GM19025 (cell line): Measurements from ENCODE around the gene SLC35F1.
"Not testable (repeated sequence)": the region's sequence is repeated elsewhere in the genome, so short reads cannot be mapped to it uniquely, and the experiment has no call there.

Source experiments
- ATAC-seq: cut with Tn5 transposase; IDR thresholded peaks from one replicate; pipeline ENCODE4 v1.9.1; 2021; ENCODE audit warnings: mild to moderate bottlenecking, low read depth, moderate library complexity; ENCODE audit not compliant: unreplicated experiment

Gene SLC35F1

GRCh38 chr6:117919775-117920729, 13.0 kb downstream of the SLC35F1 start:
- no peak for ATAC-seq

DNA sequence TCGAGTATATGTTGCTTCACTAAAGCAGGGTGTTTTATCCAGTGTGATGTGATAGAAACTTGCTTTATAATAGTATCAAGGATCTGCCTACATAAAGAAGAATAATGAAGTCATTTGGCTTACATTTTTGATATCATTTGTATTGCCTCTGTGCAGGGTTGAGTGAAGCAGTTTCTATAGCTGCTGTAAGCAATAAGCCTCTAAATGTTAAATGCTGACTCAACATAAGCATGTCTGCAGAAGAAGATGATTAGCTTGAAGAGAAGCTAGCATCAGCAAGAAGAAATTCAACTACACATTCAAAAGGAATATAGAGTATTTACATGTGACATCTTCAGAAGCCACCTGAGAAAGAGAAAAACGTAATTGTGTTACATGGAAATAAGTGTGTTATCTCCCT, 17.6 kb downstream of the SLC35F1 start:
- ATAC-seq: no peak

DNA sequence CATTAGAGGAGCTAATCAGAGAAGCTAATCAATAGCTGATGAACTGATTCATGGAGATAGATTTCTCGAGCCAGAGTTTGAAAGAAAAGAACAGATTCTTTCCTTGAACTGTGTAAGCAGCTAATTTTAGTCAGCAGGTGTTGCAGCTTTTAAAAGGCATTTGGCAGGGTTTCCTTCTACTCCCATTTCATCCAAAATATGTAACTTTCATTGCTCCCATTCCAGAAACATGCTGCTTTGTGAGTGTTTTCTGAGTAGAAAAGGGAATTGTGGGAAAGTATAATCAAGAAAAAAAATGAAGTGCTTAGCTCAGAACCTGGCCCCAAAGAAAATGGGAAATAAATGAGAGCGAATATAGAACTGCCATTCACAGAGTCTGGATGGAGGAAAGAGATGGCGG, 20.8 kb downstream of the SLC35F1 start:
- no peak for ATAC-seq

DNA sequence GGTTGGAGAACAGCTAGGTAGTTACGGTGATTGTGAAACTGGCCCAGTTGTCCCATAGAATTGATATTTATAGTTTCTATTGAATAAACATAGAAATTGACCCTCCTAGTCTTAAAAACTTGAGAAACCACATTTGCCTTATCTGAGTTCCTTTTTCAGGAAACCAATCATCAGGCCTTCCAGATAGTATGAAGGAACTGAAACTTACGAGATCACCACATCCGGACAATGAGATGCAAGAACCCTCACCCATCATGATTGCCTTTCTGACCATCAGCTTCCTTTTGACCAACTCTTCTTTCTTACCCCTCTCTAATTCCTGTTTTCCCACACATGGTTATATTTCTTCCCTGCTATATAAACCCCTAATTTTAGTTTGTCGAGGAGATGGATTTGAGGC, 21.8 kb downstream of the SLC35F1 start:
- ATAC-seq: no peak

DNA sequence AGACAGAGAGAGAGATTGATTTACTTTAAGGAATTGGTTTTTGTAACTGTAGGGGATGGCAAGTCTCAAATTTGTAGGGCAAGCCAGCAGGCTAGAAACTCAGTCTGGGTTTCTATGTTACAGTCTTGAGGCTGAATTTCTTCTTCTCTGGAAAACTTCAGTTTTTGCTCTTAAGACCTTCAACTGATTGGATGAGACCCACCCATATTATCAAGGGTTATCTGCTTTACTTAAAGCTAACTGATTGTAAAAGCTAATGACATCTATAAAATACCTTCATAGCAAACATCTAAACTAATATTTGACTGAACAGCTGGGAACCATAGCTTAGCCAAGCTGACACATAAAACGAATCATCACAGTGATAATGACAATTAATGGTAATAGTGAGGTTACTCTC, 22.4 kb downstream of the SLC35F1 start:
- no peak for ATAC-seq

DNA sequence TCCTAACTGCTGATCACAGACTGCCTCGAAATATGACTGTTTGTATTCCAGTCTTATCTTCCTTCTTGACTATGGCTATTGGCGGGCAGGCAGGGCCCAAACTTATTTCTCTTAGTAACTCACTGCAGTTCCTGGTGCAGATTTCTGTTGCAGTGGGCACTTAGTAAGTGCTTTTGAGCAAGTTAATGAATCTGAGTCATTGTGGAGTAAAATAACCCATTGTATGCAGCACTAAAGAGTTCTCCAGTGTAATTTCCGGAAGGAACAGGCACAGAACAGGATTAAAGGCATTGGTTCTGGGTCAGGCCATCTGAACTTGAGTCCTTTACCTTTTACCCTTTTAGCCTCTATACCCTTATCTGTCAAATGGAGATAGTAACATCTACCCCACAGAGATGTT, 23.6 kb downstream of the SLC35F1 start:
- no peak for ATAC-seq

GRCh38 chr6:117932001-117932400, 24.9 kb downstream of the SLC35F1 start:
- ATAC-seq: no peak

DNA sequence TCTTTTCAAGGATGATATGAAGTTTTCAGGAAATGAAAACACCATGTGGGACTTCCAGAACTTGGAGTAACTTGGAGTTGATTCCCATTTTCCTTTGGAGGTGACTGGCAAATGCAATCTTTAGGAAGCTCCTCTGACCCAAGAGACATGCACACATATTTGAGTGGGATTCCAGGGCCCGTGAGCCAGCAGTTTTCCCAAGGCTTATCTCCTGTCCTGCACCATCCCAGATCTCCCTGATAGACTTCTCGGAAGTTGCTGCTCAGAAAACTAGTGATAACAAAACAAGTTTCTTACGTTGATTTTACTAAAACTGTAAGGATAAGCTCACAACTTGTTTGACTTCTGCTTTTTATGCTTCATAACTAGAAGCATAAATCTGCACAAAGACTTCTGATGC, 25.6 kb downstream of the SLC35F1 start:
- no peak for ATAC-seq

- no peak for ATAC-seq
Measured at GRCh38 chr6:117933471-117933870, 26.4 kb downstream of the SLC35F1 start.

GRCh38 chr6:117938311-117938995, 31.4 kb downstream of the SLC35F1 start:
- ATAC-seq: no peak

DNA sequence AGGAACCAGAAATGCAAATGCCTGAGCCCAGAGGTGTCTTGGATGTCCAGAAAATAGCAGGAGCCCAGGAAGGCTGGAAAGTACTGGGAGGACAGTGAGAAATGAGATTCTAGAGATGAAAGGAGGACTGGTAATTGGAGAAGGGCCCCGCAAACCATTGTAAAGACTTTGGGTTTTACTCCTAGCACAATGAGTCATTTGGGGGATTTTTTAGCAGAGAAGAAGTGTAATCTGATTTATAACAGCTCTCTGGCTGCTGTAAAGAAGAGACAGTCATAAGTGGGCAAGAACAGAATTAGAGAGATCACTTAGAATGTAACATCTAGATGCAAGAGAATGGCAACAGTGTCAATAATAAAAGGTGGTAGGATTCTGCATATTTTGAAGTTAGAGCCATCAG, 40.2 kb downstream of the SLC35F1 start:
- no peak for ATAC-seq

GRCh38 chr6:117951783-117952182, 44.7 kb downstream of the SLC35F1 start:
- ATAC-seq: no peak

DNA sequence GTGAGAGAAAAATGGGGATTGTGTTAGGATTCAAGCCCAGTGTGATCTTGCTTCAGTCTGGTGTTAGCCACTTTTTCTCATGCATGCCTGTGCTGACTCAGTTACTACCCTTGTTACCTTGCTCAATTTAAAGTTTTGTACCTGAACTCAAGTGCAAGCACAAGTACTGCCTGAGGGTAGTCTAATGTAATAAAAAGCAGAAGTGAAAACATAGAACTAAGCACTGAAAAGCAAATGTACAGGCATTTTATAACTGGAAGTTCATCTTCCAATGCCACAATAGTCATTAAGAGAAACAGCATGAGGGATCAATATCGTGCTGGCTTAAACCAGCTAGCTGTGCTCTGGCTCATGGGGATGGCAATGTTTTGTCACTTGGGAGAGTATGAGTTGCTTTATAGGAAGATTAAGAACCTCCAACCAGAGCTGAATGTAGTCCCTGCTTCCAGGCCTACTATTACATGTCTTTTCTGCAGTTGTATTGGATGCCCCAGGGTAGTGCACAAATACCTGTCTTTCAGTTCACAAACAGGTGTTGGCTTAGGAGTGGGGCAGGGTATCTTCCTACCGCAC, 48.7 kb downstream of the SLC35F1 start:
- ATAC-seq: no peak

DNA sequence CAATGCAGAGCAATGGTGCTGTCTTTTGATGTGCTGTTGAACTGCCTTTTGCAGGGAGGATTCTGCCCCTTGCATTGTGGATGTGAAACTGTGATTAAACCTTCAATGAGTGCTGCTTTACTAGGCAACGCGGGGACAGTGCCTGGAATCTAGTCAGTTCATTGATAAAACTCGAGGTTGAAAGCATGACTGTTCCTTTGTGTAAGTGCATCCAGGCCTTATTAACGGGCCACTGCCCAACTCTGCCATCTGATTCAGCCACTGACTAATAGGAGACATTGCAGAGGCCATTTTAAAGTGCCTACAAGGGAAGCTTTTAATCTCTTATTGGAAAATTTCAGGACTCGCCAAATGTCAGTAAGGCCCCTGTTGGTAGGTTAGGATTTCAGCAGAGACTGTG, 49.3 kb downstream of the SLC35F1 start:
- ATAC-seq: no peak

GRCh38 chr6:117958536-117958935, 51.5 kb downstream of the SLC35F1 start:
- ATAC-seq: no peak

DNA sequence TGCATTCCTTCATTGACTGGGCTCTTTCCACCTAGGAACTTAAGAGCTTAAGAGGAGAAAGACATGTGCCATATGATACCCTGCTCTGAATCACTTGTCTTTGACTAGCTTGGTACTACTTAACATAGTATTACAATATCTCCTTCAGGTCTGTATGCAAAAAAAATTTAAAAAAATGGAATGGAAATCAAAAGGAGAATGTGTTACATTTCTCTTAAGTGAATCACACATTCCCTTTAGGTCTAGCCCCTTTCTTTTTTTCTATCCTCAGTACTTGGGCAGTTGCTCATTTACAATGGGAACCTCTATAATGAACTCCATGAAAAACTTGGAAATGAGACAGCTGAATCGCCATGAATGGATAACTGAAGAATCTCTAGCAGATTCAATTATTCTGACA, 53.8 kb downstream of the SLC35F1 start:
- ATAC-seq: no peak

GRCh38 chr6:117961301-117961700, 54.2 kb downstream of the SLC35F1 start:
- ATAC-seq: no peak

DNA sequence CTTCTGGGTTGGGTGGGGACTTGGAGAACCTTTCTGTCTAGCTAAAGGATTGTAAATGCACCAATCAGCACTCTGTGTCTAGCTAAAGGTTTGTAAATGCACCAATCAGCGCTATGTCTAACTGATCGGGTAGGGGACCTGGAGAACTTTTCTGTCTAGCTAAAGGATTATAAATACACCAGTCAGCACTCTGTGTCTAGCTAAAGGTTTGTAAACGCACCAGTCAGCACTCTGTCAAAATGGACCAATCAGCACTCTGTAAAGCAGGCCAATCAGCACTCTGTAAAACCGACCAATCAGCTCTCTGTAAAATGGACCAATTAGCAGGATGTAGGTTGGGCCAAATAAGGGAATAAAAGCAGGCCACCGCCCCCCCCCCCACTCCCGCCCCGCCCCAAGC, 58.7 kb downstream of the SLC35F1 start:
- ATAC-seq: not testable (repeated sequence)

DNA sequence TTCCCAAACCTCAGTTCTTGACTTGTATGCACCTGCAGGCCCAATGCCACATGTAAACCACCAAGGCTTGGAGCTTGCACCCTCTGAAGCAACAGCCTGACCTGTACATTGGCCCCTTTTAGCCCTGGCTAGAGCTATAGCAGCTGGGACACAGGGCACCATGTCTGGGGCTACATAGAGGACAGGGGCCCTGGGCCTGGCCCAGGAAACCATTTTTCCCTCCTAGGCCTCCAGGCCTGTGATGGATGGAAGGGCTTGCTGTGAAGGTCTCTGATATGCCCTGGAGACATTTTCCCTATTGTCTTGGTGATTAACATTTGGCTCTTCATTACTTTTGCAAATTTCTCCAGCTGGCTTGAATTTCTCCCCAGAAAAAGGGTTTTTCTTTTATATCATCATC, 64.6 kb downstream of the SLC35F1 start:
- ATAC-seq: no peak

- no peak for ATAC-seq
Measured at GRCh38 chr6:117974914-117975627, 68.0 kb downstream of the SLC35F1 start.
